IPS-20b (cell line): ENCODE results near the gene PPP1R9A.

Experiments
- H3K27ac ChIP-seq: one replicate; pipeline ENCODE4 v1.5.1; 2013; ENCODE audit warnings: low read length
- H3K27me3 ChIP-seq: 2 replicates; pipeline ENCODE4 v1.6.1; 2013; ENCODE audit warnings: mild to moderate bottlenecking, low read length, inconsistent platforms; ENCODE audit not compliant: insufficient read depth
- H3K36me3 ChIP-seq: 2 replicates; pipeline ENCODE4 v1.6.1; 2013; ENCODE audit warnings: low read depth, mild to moderate bottlenecking, inconsistent platforms, low read length, moderate library complexity; ENCODE audit not compliant: insufficient read depth
- H3K4me1 ChIP-seq: 2 replicates; pipeline ENCODE4 v1.6.1; 2013; ENCODE audit warnings: mild to moderate bottlenecking, control low read depth, inconsistent platforms, low read length, moderate library complexity; ENCODE audit not compliant: insufficient read depth
- H3K4me3 ChIP-seq: 2 replicates; pipeline ENCODE4 v1.5.1; 2013; ENCODE audit warnings: mild to moderate bottlenecking, low read length, inconsistent platforms
- H3K9ac ChIP-seq: 2 replicates; pipeline ENCODE4 v1.6.1; 2013; ENCODE audit warnings: low read depth, mild to moderate bottlenecking, inconsistent platforms, low read length, moderate library complexity
- H3K9me3 ChIP-seq: 2 replicates; pipeline ENCODE4 v1.6.1; 2013; ENCODE audit warnings: mild to moderate bottlenecking, low read depth, low read length, inconsistent platforms; ENCODE audit not compliant: insufficient read depth

PPP1R9A gene

DNA sequence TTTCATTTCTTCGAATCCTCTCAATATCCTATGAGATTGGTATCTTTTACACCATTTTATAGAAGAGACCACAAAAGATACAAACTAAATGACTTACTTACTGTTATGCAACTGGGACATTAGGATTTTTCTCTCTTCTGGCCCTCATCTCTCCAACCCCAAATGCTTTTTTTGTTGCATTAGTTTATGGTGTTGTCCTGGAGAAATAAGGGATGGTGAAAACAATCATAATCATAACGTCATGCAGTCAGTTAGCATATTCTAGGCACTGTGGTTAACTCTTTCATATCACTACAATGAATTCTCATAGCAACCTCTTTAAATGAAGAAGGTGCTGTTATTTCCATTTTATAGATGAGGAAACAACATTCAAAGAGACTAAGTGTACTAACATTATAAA, 312.3 kb downstream of the PPP1R9A start:
- no peak overlapping the region for H3K4me3 ChIP-seq
- H3K9me3 ChIP-seq, result no peaks in the 10 kb centered on the region
- H3K36me3 ChIP-seq, result no peaks in the 10 kb centered on the region
- no peaks in the 10 kb centered on the region for H3K4me1 ChIP-seq
- H3K27me3 ChIP-seq, result no peaks in the 10 kb centered on the region
- H3K9ac ChIP-seq, result no peak overlapping the region
- H3K27ac ChIP-seq, result no peak overlapping the region

- no peak overlapping the region for H3K9ac ChIP-seq
- no peaks in the 10 kb centered on the region for H3K4me1 ChIP-seq
- no peaks in the 10 kb centered on the region for H3K27me3 ChIP-seq
- H3K36me3 ChIP-seq, result no peaks in the 10 kb centered on the region
- no peak overlapping the region for H3K27ac ChIP-seq
- no peaks in the 10 kb centered on the region for H3K9me3 ChIP-seq
- no peak overlapping the region for H3K4me3 ChIP-seq
Measured at GRCh38 chr7:95220328-95220727, 312.9 kb downstream of the PPP1R9A start.

DNA sequence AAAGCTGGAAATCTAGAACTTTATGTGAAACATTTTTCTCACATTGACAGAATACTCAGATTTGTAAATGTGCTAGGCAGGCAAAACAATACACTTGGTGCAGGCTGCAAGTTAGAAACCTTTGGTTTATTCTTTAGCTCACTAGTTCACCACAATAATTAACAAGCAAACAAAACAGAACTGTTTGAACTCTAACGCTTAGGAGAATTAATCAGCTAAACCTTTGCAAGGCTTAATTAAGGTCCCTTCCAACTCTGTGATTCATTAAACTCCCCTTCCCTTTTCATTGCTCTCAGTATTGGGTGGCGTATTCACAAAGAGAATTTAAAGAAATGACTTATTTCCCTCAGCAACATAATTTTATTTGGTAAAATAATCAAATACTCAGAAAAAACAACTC, 317.9 kb downstream of the PPP1R9A start:
- Histone ChIP-seq H3K4me3 (no peak overlapping the region), H3K36me3 (no peaks in the 10 kb centered on the region; the same call in 1 of the 2 replicates), H3K9me3 (no peaks in the 10 kb centered on the region), H3K27me3 (no peaks in the 10 kb centered on the region), H3K9ac (no peak overlapping the region), H3K4me1 (no peaks in the 10 kb centered on the region), H3K27ac (no peak overlapping the region)

- H3K9me3 ChIP-seq, result no peaks in the 10 kb centered on the region
- H3K27me3 ChIP-seq, result no peaks in the 10 kb centered on the region
- H3K27ac ChIP-seq, result no peak overlapping the region
- H3K4me1 ChIP-seq, result no peaks in the 10 kb centered on the region
- no peak overlapping the region for H3K9ac ChIP-seq
- H3K4me3 ChIP-seq, result no peak overlapping the region
- no peaks in the 10 kb centered on the region; the same call in 1 of the 2 replicates for H3K36me3 ChIP-seq
Measured at GRCh38 chr7:95229301-95229700, 321.9 kb downstream of the PPP1R9A start.

DNA sequence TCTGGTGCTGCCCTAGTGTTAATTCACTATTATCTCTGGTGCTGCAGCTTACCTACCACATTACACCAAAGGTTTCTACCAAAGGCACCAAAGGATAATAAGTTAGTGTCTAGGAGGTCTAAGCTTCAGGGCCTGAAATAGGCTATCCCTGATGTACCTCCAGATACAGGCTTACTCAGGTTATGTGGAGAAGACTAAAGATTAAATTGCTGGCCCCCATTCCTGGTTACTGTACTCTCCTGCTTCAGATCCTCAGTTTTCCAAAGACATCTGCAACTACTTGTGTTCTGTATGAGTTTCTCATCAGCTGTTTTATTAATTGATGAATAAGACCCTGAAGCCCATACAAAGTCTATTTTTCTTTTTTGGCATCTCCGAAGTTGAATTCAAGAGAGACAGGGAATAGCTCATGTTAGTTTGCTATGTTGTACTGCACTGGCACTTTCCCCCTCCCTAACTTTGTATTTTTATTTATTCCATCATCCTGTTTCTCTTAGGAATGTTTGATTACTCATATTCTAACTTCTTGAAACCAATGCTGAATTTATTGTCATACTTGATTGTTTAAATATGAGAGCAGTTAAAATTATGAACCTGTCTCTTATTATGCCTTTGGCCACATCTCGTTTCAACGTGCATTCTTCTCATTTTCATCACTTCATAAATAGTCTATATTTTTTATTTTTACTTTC, 331.0 kb downstream of the PPP1R9A start:
- Histone ChIP-seq H3K9me3 (no peaks in the 10 kb centered on the region), H3K9ac (no peak overlapping the region), H3K4me1 (no peaks in the 10 kb centered on the region), H3K27ac (no peak overlapping the region), H3K36me3 (no peaks in the 10 kb centered on the region), H3K4me3 (no peak overlapping the region), H3K27me3 (no peaks in the 10 kb centered on the region)

DNA sequence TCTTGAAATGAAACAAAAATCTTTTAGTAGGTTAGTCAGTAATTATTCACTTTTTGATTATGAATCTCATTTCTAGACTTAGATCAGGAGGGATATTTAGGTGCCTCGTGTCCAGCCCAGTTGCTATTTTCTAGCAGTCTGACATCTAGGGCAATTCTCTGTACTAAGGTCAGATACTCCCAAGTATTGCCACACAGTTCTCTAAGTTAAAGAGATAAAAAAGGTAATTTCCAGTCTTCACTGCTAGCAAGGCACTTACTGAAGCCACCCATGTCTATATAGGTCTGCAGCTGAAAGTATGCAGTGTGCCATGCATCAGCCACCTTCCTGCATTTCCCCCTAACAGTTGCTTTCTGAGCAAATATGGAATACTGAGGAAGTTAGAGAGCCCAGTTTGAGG, 333.5 kb downstream of the PPP1R9A start:
- Histone ChIP-seq H3K27me3 (no peaks in the 10 kb centered on the region), H3K4me1 (peaks cover under 1% of the 10 kb centered on the region; the same call in 1 of the 2 replicates), H3K9me3 (no peaks in the 10 kb centered on the region), H3K36me3 (no peaks in the 10 kb centered on the region), H3K4me3 (no peak overlapping the region), H3K27ac (no peak overlapping the region), H3K9ac (no peak overlapping the region)

- H3K4me1 ChIP-seq, result peaks cover 9% of the 10 kb centered on the region; the same call in 1 of the 2 replicates
- H3K36me3 ChIP-seq, result no peaks in the 10 kb centered on the region
- H3K9ac ChIP-seq, result no peak overlapping the region
- H3K4me3 ChIP-seq, result no peak overlapping the region
- H3K27me3 ChIP-seq, result no peaks in the 10 kb centered on the region
- H3K9me3 ChIP-seq, result no peaks in the 10 kb centered on the region
- H3K27ac ChIP-seq, result no peak overlapping the region
Measured at GRCh38 chr7:95242266-95242665, 334.9 kb downstream of the PPP1R9A start.

DNA sequence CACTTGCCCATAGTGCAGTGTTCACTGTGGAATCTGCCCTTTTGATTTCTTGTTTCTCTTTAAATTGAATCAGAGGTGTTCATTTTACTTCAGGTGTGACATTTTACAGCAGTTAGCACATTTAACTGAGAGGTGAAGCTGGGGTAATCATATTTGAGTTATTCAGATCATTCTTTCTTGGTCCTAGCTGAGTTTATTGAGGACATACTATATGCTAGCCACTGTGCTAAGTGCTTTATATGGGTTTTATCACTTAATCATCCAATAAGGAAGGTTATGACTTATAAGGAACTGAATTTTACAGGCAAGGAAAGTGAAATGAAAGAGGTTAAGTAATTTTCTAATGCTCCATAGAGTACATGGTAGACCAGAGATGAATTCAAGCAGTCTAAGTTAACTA, 337.2 kb downstream of the PPP1R9A start:
- H3K27ac ChIP-seq, result no peak overlapping the region
- H3K9ac ChIP-seq, result no peak overlapping the region

DNA sequence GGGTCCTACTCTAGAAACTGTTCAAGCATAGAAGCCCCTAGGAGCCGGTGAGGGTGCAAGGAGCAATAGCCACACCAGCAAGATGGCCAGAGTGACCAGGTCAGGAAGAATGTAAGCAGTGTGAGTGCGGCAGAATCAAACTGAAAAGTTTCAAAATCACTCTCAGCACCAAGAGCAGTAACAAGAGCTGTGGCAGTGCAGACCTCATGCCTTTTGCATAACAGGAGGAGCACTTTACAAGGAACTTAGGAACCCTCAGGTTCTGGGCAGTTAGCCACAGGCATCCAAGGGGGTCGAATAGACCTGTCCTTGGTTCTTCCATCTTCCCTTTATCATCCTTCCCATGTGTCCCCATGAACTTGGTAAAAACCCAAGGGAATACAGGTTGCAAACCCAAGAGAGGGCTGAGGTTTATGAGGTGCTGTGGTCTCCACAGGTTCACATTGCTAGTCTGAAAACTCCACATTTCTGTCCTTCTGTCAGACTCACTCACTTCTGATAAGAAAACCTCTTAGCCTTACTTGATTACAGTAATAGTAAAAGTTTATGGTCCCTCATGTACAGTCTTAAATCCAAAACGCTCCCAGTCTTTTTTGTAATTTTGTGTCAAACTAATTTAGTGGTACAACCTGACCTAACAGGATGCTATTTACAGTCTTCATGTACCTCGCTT, 338.6 kb downstream of the PPP1R9A start:
- Histone ChIP-seq H3K36me3 (no peaks in the 10 kb centered on the region), H3K27me3 (no peaks in the 10 kb centered on the region), H3K9me3 (no peaks in the 10 kb centered on the region)

More for the DNA sequence above, 337.2 kb downstream of the PPP1R9A start:
- Histone ChIP-seq H3K4me1 (peaks cover 9% of the 10 kb centered on the region; the same call in 1 of the 2 replicates), H3K27me3 (no peaks in the 10 kb centered on the region), H3K9me3 (no peaks in the 10 kb centered on the region), H3K4me3 (no peak overlapping the region), H3K36me3 (no peaks in the 10 kb centered on the region)

GRCh38 chr7:95246831-95247370, 339.5 kb downstream of the PPP1R9A start:
- Histone ChIP-seq H3K4me1 (peaks cover 9% of the 10 kb centered on the region; the same call in 1 of the 2 replicates), H3K9me3 (no peaks in the 10 kb centered on the region), H3K4me3 (peak overlapping the region; percentile 37; the same call in 1 of the 2 replicates), H3K27ac (no peak overlapping the region), H3K36me3 (peaks cover 2% of the 10 kb centered on the region; the same call in 1 of the 2 replicates), H3K27me3 (no peaks in the 10 kb centered on the region), H3K9ac (no peak overlapping the region)

More for the DNA sequence above, 338.6 kb downstream of the PPP1R9A start:
- Histone ChIP-seq H3K4me3 (no peak overlapping the region), H3K27ac (no peak overlapping the region), H3K4me1 (peaks cover 9% of the 10 kb centered on the region; the same call in 1 of the 2 replicates), H3K9ac (no peak overlapping the region)

DNA sequence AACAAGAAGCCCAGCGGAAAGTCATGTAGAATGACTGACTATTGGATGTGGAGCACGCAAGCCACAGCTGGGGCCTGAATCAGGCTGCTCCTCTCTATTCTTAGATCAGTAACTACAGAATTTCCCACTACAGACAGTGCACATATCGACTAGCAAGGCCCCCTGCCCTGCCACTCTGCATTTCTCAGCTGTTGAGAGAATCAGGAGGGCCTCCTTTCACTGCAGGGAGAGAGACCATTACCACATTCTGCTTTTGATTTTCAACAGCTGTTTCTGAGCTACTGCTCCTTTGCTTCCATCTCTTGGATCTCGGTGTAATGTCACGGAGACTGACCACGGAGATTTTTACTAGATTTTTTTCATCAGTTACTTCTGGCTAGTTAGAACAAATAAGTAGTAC, 343.2 kb downstream of the PPP1R9A start:
- H3K27me3 ChIP-seq, result no peaks in the 10 kb centered on the region
- H3K27ac ChIP-seq, result no peak overlapping the region
- no peaks in the 10 kb centered on the region for H3K9me3 ChIP-seq
- no peak overlapping the region for H3K4me3 ChIP-seq
- peaks cover 9% of the 10 kb centered on the region; the same call in 1 of the 2 replicates for H3K4me1 ChIP-seq
- no peak overlapping the region for H3K9ac ChIP-seq
- peaks cover 8% of the 10 kb centered on the region; the same call in 1 of the 2 replicates for H3K36me3 ChIP-seq

- Histone ChIP-seq H3K9ac (no peak overlapping the region), H3K9me3 (no peaks in the 10 kb centered on the region), H3K27me3 (no peaks in the 10 kb centered on the region), H3K4me1 (no peaks in the 10 kb centered on the region), H3K4me3 (no peak overlapping the region), H3K27ac (no peak overlapping the region), H3K36me3 (peaks cover 8% of the 10 kb centered on the region; the same call in 1 of the 2 replicates)
Measured at GRCh38 chr7:95251966-95252365, 344.6 kb downstream of the PPP1R9A start.
